Cardiac muscle cell (in vitro differentiated cells and primary cell): ENCODE data around the gene TTBK1. TPM values are rescaled to one million over a fixed set of nuclear protein-coding genes. Genes with fewer than 3 reads are reported as not detected.

Experiments
- DNase-seq, 2 donors: peaks; one replicate each; pipeline versions ENCODE4 v3.0.0 to v3.0.0-alpha.2; 2010 to 2017; ENCODE audit warnings: low read depth in 1 of 2, low spot score in 1 of 2
- H3K27ac ChIP-seq: fragments of 200-600 bp; sonication (generic); 2 replicates; pipeline ENCODE4 v1.5.1; 2016
- H3K27me3 ChIP-seq: fragments of 200-600 bp; sonication (generic); 2 replicates; pipeline ENCODE4 v1.6.0; 2016; ENCODE audit warnings: control low read depth
- H3K36me3 ChIP-seq: fragments of 200-600 bp; sonication (generic); 2 replicates; pipeline ENCODE4 v1.5.1; 2016; ENCODE audit warnings: control low read depth
- H3K4me1 ChIP-seq: fragments of 200-600 bp; sonication (generic); 2 replicates; pipeline ENCODE4 v1.8.1; 2017; ENCODE audit warnings: low read depth, mild to moderate bottlenecking, mixed run types
- H3K4me3 ChIP-seq: fragments of 200-600 bp; sonication (generic); 2 replicates; pipeline ENCODE4 v1.5.1; 2016; ENCODE audit warnings: mild to moderate bottlenecking
- H3K9me3 ChIP-seq: fragments of 200-600 bp; sonication (generic); 2 replicates; pipeline ENCODE4 v1.5.1; 2017; ENCODE audit warnings: low read depth, mild to moderate bottlenecking, control low read depth
- CTCF ChIP-seq: IDR thresholded peaks from 2 replicates; pipeline ENCODE4 v1.5.1; 2012; ENCODE audit warnings: low read depth, mild to moderate bottlenecking, low read length
- polyA plus RNA-seq: library from polyadenylated mRNA; unstranded; fragments of >200 nt; fragmentation: Nextera tagmentation; extraction: Ambion mirVana; gene quantifications from 2 replicates; pipeline ENCODE4 v1.2.1, GENCODE V29; 2016
- total RNA-seq: library from RNA; depleted of rRNA; stranded (reverse); fragments of >200 nt; gene quantifications from 2 replicates; pipeline ENCODE4 v1.2.3, GENCODE V29; 2016

TTBK1 gene
- total and polyA plus RNA-seq, 2 experiments from 2014 or later, result 0.15 to 1.0 TPM

- Histone ChIP-seq H3K9me3 (no peaks in the 10 kb centered on the region), H3K4me3 (no peak overlapping the region), H3K4me1 (no peaks in the 10 kb centered on the region), H3K36me3 (no peaks in the 10 kb centered on the region), H3K27ac (no peak overlapping the region), H3K27me3 (peaks cover 5% of the 10 kb centered on the region)
- DNase-seq, result no peak
- TF ChIP-seq CTCF, result no peak
Measured at GRCh38 chr6:43303751-43304331, 60.6 kb downstream of the TTBK1 start.

GRCh38 chr6:43304361-43304760, 61.1 kb downstream of the TTBK1 start:
- DNase-seq, result no peak
- Histone ChIP-seq H3K27ac (no peak overlapping the region), H3K27me3 (peaks cover 10% of the 10 kb centered on the region), H3K9me3 (no peaks in the 10 kb centered on the region), H3K4me1 (no peaks in the 10 kb centered on the region), H3K36me3 (no peaks in the 10 kb centered on the region), H3K4me3 (no peak overlapping the region)
- TF ChIP-seq CTCF, result no peak

- TF ChIP-seq CTCF, result no peak
- Histone ChIP-seq H3K36me3 (no peaks in the 10 kb centered on the region), H3K4me1 (no peaks in the 10 kb centered on the region), H3K4me3 (no peak overlapping the region), H3K27ac (no peak overlapping the region), H3K27me3 (peaks cover 11% of the 10 kb centered on the region), H3K9me3 (no peaks in the 10 kb centered on the region)
- no peak for DNase-seq
Measured at GRCh38 chr6:43304882-43305281, 61.6 kb downstream of the TTBK1 start.

- Histone ChIP-seq H3K4me1 (no peaks in the 10 kb centered on the region), H3K9me3 (no peaks in the 10 kb centered on the region), H3K27me3 (peaks cover 11% of the 10 kb centered on the region), H3K36me3 (no peaks in the 10 kb centered on the region), H3K27ac (no peak overlapping the region), H3K4me3 (no peak overlapping the region)
- TF ChIP-seq CTCF, result no peak
- DNase-seq, result no peak
Measured at GRCh38 chr6:43306086-43306485, 62.8 kb downstream of the TTBK1 start.

GRCh38 chr6:43307451-43308100, 64.3 kb downstream of the TTBK1 start:
- no peak overlapping the region for H3K4me3 ChIP-seq
- no peak overlapping the region for H3K27ac ChIP-seq
- no peak for TF ChIP-seq CTCF
- H3K4me1 ChIP-seq, result no peaks in the 10 kb centered on the region
- H3K9me3 ChIP-seq, result no peaks in the 10 kb centered on the region
- peaks cover 11% of the 10 kb centered on the region for H3K27me3 ChIP-seq
- DNase-seq, result no peak
- H3K36me3 ChIP-seq, result no peaks in the 10 kb centered on the region
